GM19099 (cell line): ENCODE results near the gene PISD.

Source experiments
- POLR2A ChIP-seq: IDR thresholded peaks from 3 replicates; pipeline ENCODE4 v1.6.1; 2011; ENCODE audit warnings: low read depth; ENCODE audit not compliant: insufficient read length; ENCODE audit errors: extremely low read depth

The PISD gene

DNA sequence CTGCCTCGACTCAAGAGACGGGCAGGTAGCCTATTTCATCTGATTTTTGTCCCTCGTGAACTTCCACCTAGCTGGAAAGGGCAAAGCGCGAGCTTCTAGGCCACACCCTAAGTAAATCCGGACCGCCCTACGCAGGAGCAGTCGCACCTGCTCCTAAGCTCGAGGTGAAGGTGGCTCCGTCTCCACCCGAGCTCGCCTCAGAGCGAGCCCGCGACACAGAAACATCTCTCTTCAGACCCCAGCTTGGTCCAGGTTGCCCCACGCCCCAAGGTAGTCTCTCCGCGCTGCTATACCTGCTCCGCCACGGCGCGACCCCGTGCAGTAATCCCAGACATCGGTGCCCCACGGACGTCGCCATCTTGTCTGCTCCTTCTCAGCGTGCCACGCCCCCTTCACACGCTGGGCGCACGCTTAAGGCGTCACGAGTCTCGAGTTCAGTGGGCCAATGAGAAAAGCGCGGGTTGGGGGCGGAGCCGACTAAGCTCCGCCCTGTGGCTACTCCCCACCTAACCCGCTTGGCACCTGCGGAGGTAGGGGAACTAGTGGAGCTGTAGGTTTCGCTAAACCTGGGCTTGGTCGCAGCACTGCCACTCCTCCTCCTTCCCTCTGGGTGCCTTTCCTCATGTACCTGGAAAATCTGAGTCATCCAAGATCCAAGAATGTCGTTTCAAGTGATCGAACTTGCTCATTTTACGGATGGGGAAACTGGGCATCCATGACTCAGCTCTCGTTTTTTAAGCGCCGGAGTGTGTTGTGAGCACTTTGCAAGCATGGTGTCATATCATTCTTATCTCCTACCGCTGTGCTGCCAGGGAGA, at the start of gene PISD:
Gene PISD, minus strand, starts transcription at position 365 of the 817 bp plus-strand sequence. Its CDS starts 7 bp downstream, at position 358.
- peak; percentile 83 for TF ChIP-seq POLR2A

DNA sequence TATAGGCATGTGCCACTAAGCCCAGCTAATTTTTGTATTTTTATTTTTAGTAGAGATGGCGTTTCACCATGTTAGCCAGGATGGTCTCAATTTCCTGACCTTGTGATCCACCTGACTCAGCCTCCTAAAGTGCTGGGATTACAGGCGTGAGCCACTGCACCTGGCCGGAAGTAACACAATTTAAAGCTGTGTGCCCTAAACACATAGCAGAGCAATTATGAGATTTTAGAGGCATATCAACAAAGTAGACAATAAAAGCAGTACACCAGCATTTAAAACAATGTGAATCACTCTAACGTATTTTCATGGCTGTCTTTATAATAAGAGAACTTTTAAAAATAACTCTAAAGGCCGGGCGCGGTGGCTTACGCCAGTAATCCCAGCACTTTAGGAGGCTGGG, 45.5 kb upstream of the PISD start:
- TF ChIP-seq POLR2A: no peak

DNA sequence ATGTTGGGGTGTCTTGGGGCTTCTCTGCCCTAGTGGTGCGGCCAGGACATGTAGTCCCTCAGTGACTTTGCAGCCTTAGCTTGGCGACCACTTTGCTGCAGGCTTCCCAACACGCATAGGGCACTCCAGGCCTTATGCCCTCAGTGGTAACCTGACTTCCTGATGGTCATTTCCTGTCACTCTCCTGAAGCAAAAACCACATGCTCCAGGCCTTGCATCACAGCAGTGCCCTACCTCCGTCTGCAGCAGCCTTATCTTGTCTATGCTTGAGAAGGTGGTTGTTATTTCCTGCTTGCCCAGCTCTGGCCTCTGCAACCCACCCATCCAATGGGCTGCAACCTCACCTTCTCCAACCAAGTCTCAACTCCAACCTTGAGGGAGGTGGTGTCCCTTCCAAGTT, 33.4 kb upstream of the PISD start:
- TF ChIP-seq POLR2A: no peak

DNA sequence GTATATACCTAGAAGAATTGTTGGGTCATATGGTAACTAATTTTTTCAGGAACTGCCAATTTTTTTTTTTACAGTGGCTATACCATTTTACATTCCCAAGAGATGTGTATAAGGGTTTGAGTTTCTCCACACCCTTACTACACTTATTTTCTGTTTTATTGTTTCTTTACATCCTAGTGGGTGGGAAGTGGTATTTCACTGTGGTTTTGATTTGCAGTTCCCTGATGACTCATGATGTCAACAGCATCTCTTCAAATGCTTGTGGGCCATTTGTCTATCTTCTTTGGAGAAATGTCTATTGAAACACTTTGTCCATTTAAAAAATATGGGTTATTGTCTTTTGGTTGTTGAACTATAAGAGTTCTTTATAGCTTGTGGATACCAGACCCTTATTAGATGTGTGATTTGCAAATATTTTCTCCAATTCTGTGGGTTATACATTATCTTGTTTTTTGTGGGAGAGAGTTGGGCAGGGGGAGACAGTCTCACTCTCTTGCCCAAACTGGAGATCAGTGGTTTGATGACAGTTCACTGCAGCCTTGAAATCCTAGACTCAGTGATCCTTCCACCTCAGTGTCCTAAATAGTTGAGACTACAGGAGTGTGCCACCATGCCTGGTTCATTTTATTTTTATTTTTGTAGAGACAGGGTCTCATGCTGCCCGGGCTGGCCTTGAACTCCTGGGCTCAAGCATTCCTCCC, 30.3 kb upstream of the PISD start:
- TF ChIP-seq POLR2A: no peak

DNA sequence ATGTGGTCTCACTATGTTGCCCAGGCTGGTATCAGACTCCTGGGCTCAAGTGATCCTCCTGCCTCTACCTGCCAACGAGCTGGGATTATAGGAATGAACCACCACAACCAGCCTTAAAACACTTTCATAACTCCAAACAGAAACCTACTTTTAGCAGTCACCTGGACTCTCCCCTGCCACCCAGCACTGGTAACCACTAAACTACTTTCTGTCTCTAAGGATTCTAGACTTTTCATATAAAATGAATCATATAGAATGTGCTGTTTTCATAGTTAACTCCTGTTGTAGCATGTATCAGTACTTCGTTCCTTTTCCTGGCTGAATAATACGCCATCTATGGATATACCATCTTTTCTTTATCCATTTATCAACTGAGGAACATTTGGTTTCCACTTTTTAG, 29.4 kb upstream of the PISD start:
- no peak for TF ChIP-seq POLR2A

DNA sequence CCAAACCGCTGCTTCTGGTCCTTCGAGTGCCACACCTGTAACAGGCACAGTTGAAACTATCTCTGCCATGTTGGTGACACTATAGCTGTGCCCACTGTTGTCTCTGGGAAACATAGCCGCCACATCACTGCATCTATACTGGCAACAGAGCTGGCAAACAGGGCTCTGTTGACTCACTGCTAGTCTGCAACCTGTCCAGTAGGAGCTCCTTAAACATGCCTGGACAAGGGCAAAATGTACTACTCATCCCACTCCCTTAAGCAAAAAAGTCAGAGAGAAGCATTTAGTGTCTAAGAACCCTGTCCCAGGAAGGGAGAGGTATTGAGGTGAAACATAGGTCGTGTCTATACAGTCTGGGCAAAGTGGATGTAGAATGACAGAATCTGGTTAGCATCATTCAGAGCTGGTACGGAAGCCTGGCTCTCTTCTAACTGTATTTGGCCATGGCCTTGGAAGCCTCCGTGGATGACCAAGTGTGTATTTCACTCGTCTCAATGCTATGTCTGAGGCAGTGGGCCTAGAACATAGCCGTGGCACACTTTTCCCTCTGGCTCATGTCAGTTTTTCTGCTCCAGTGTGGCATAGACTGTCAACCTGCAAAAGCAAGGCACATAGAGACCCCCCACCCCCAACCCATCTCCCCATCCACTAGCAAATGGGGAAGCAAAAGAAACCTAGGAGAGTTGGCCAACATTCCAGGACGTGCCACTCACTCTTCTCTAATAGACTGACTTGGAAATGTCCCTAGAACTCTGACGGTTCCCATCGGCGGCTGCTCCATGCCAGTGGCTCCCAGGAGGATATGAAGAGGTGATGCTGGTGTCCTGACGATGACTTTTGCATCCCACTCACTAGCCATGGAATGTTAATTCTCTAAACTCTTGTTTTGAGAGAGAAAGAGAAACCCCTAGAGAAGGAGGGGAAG, 21.4 kb upstream of the PISD start:
- TF ChIP-seq POLR2A: no peak

DNA sequence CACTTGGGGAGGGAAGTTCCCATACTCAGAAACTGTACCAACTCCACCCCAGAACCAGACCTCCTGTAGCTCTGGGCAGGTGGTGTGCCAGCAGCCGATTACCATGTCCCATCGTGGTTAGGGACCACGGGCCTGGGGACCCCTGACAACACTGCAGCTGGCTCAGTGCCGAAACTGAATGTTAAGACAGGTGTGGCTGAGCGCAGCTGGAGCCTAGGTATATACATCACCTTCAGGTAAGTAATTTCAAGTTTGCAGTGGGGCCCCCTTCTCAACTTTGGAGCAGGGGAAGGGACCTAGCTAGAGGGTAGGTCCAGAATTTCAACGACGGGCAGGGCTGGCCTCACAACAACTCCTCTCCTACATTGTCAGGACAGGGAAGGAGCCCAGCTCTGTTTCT, 20.7 kb upstream of the PISD start:
- no peak for TF ChIP-seq POLR2A

DNA sequence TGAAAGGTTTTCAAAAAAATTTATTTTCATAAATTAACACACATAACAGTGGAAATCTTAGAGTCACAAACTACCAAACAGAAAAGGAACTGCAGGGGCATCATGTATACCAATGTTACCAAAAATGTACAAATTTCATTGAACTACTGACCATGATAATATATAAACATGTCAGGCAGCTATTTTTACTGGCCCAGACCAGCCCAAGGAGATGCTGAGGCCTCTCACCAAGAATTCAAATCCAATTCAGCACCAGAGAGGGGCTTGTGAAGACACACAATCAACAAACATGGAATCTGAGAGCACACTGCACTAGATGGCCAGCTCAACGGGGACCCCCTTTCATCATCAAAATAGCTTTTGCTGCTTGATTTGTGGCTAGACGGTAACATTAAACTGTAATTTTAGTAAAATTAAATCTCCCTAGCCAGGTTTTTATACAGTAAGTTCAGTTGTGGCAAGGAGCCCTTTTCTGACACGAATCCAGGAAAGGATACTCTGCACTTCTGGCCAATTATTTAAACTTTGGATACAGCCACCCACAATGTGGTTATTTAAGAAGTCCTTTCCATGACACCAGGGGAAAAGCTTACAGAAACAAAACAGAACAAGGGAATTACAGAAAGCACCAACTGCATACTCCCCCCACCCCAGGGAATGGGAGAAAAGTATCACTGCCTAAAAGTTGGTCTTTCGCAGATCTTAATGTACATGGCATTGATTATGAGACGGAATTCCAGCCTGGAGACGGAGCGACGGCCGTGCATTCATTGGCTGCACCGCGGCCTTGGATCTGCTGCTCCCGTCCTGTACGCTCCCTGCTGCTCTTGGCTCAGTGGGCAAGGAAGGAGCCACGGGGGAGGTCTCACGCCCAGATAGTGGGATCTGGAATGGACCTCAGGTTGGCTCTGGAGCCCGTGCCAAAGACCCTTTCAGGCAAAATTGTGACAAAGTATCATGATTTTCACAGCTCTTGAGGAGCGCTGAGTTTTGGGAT, 19.6 kb upstream of the PISD start:
- TF ChIP-seq POLR2A: no peak

DNA sequence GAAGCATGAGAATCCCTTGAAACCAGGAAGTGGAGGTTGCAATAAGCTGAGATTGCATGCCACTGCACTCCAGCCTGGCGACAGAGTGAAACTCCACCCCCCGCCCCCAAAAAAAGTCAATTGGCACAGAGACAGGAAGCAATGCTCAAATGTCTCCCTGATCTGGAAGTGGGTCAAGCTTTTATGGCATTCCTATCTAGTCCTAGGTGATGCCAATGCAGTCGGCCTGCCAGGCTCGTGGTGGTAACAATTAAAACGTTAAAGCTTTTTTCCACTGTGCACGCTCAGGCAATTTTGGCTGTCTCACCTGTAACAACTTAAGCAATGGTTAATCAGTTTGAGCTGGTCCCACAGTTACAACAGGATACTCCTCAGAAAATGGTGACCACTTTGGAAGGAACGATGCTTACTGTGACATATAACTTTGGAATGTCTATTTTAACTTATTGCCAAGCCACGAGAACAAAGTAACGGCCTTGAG, 18.9 kb upstream of the PISD start:
- no peak for TF ChIP-seq POLR2A

DNA sequence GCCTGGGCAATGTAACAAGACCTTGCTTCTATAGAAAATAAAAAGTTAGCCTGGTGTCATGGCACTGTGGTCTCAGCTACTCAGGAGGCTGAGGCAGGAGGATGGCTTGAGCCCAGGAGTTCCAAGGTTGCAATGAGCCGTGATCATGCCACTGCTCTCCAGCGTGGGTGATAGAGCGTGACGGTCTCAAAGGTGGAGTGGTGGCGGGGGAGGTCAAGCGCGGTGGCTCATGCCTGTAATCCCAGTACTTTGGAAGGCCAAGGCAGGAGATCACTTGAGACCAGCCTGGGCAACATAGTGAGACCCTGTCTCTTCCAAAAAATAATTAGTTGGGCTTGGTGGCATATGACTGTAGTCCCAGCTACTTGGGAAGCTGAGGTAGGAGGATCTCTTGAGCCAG, 16.7 kb upstream of the PISD start:
- TF ChIP-seq POLR2A: no peak

DNA sequence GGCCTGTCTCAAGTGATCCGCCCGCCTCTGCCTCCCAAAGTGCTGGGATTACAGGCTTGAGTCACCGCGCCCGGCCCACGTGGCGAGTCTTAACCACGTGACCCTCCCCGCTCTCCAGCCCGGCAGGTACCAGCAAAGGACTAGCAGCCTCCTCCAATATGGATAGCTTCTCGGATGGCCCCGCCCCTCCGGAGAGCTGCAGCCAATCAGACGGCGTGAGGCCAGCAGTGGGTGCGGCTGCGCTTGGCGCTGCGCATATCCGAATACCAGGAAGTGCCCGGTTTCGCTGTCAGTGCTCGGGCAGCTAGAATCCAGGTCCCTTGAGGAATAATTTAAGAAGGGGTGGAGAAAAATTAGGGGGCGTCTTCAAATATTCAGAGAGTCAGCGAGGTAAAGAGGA, 14.7 kb upstream of the PISD start:
- peak; percentile 61 for TF ChIP-seq POLR2A

DNA sequence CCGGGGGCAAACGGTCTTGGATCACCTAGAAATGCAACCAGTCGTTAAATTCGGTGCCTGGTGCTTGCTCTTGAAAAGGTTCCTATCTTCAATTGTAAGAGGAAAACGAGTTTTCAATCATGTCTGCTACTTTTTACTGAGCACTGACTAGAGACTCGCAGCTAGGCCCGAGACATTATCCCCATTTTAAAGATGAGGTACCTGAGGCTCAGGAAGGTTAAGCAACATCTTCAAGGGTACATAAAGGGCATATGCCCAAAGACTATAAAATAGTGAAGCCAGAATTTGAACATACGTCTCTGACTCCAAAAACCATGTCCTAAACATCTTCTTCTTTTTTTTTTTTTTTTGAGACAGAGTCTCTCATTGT, 638 bp upstream of the PISD start:
- TF ChIP-seq POLR2A: no peak

DNA sequence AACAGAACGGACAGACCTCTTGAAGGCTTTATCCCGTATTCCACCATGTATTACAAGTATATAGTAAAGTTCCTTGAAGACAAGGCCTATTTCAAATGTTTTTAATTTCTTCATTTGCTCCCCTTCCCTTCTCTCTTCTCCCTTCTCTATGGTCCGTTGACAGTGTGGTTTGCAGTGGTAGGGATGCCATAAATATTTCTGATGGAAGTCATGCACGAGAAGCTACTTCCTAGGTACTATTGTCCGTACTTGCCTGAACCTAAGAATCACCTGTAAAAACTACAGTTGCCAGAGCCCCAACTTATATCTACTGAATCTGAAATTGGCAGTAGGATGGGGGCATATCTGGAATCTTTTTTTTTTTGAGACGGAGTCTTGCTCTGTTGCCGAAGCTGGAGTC, 2.8 kb downstream of the PISD start:
- TF ChIP-seq POLR2A: no peak

DNA sequence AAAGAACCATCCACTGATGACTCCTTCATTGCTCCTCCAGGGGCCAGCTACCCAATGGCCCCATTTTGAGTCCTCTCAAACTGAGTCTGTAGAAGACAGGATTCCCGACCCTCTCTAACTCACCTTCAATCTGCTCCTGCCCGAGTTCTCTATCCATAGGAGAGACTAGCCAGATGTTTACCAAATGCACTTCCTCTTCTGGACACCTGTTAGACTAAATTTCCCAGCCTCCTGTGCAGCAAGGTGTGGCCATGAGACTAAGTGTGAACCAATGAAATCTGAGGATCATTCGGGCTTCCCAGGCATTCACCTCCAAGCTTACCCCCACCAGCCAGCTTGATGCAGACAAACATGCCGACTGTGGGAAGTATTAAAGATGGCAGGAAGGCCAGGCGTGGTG, 7.6 kb downstream of the PISD start:
- TF ChIP-seq POLR2A: no peak
